ENCODE results near the gene ABHD17C. TPM values are rescaled to one million over a fixed set of nuclear protein-coding genes. Genes with fewer than 3 reads are reported as not detected.

Gene ABHD17C
- total RNA-seq, 6 experiments from 2014 or later = 2.0 to 5.5 (median 3.0) TPM

DNA sequence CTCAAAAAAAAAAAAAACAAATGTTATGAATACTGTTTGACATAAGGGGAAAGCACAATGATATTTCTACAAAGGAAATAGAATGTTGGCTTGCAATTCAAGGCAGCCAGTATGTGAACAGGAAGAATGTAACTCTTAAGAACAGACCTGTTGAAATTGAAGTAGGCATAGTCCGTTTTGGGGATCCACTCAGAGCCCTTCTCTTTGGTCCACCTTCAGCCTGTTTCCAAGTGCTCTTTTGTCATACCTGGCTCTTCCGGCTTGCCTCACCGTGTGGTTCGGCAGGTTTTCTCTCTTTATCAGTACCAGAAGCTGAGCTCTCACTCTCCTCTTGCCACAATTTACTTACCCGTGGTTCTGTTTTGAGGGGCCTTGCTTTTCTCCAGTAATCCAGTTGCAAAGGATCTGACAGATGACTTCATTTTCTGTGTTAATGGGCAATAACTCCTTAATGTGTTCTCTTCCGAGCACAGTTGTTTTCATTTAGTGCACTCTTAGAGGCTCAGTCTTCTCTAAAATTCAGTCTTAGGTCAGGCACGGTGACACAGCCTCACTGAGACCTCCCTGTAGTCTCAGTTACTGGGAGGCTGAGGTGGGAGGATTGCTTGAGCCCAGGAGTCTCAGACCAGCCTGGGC, 6.7 kb downstream of the ABHD17C start:
- no peak overlapping the region for H3K27ac ChIP-seq
- H3K4me1 ChIP-seq = peaks cover 0 to under 1% (median 0%) of the 10 kb centered on the region in 4 donors
- intact Hi-C loops (cut with DNase I) = no loop called here
- H3K36me3 ChIP-seq = no peaks in the 10 kb centered on the region
- H3K9me3 ChIP-seq = no peaks in the 10 kb centered on the region
- 87% methylated on average over 5 of the region's 7 CpGs for WGBS (ENCODE audit: insufficient coverage, low coverage, low lambda C conversion rate, missing lambda C conversion rate)
- TF ChIP-seq, protein P1, sequence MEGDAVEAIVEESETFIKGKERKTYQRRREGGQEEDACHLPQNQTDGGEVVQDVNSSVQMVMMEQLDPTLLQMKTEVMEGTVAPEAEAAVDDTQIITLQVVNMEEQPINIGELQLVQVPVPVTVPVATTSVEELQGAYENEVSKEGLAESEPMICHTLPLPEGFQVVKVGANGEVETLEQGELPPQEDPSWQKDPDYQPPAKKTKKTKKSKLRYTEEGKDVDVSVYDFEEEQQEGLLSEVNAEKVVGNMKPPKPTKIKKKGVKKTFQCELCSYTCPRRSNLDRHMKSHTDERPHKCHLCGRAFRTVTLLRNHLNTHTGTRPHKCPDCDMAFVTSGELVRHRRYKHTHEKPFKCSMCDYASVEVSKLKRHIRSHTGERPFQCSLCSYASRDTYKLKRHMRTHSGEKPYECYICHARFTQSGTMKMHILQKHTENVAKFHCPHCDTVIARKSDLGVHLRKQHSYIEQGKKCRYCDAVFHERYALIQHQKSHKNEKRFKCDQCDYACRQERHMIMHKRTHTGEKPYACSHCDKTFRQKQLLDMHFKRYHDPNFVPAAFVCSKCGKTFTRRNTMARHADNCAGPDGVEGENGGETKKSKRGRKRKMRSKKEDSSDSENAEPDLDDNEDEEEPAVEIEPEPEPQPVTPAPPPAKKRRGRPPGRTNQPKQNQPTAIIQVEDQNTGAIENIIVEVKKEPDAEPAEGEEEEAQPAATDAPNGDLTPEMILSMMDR (IDR thresholded peaks at IDR 0.05) = no peak
- TF ChIP-seq POLR2A (IDR thresholded peaks at IDR 0.05) = no peak
- DNase-seq = no peak
- H3K27me3 ChIP-seq = no peaks in the 10 kb centered on the region
- ATAC-seq = no peak
- no peak overlapping the region for H3K4me3 ChIP-seq

DNA sequence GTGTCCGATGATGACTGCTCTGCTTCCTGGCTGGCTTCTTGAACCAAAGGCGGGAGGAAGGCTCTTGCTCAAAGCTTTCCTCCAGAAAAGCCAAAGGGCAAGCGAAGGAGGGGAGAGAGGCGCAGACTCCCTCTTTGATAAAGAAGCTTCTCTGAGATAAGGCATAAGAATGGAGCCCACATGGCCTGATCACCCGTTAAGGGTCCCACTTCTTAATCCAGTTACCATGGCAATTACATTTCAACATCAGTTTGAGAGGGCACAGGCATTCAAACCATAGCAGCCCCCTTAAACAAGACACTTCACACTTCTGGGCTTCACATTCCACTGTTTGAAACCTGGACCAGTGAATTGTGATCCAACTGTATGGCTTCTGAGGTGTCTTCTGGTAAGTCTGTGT, 8.0 kb downstream of the ABHD17C start:
- Histone ChIP-seq H3K9me3 (no peaks in the 10 kb centered on the region), H3K4me3 (no peak overlapping the region), H3K27ac (no peak overlapping the region), H3K27me3 (no peaks in the 10 kb centered on the region), H3K4me1 (no peaks in the 10 kb centered on the region), H3K36me3 (no peaks in the 10 kb centered on the region)
- intact Hi-C loops (cut with DNase I) = no loop called here
- no peak for TF ChIP-seq POLR2A (IDR thresholded peaks at IDR 0.05)
- TF ChIP-seq, protein P1 (IDR thresholded peaks at IDR 0.05) = no peak
- 85% methylated on average over 5 of the region's 5 CpGs for WGBS (ENCODE audit: insufficient coverage, low coverage, low lambda C conversion rate, missing lambda C conversion rate)
- ATAC-seq (no peak), DNase-seq (no peak)

DNA sequence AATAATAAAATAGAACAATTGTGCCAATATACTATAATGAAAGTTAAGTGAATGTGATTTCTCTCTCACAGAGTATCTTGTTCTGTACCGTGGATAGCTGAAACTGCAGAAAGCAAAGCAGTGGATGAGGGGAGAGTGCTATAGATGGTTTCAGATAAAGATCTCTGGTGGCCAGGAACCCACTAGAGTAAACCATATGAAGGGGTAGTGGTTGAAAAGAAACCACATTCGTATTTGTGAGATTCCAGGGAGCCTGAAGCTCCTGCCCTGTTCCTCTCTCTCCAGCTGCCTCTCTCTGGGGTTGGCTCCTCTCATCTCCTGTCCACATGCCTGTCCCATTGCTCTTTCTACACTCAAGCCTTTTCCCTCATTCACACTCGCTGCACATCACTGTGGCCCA, 8.9 kb downstream of the ABHD17C start:
- WGBS (ENCODE audit: insufficient coverage, low coverage, low lambda C conversion rate, missing lambda C conversion rate) = 88% methylated on average over 2 of the region's 3 CpGs
- no peaks in the 10 kb centered on the region for H3K36me3 ChIP-seq
- TF ChIP-seq, protein P1 (IDR thresholded peaks at IDR 0.05) = no peak
- no peak for TF ChIP-seq POLR2A (IDR thresholded peaks at IDR 0.05)
- H3K4me1 ChIP-seq = no peaks in the 10 kb centered on the region
- no peak for DNase-seq
- H3K9me3 ChIP-seq = no peaks in the 10 kb centered on the region
- ATAC-seq = no peak
- no peaks in the 10 kb centered on the region for H3K27me3 ChIP-seq
- H3K4me3 ChIP-seq = no peak overlapping the region
- no peak overlapping the region for H3K27ac ChIP-seq
- intact Hi-C loops (cut with DNase I) = no loop called here

DNA sequence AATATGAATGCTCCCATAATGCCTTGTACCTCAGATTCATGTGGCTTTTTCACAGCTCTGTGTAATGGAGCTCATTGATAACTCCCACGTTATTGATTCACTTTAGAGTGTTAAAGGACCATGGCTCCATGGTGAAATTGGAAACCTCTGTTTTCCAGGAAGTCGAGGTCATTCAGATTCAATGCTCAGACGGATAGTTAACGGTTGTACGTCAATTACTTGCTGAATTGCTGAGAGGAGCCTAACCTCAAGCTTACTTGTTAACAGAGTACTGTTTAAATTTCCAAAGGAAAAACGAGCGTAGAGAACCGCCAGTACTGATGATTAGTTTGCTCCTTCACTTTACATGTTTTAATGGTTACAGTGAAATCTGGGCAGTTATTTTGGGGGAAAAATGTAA, 11.1 kb downstream of the ABHD17C start:
- WGBS (ENCODE audit: insufficient coverage, low coverage, low lambda C conversion rate, missing lambda C conversion rate) = 75% methylated on average over 8 of the region's 8 CpGs
- no peaks in the 10 kb centered on the region for H3K36me3 ChIP-seq
- intact Hi-C loops (cut with DNase I) = no loop called here
- ATAC-seq (no peak), DNase-seq (no peak)
- no peak overlapping the region for H3K4me3 ChIP-seq
- no peaks in the 10 kb centered on the region for H3K4me1 ChIP-seq
- no peaks in the 10 kb centered on the region for H3K9me3 ChIP-seq
- TF ChIP-seq, protein P1 (IDR thresholded peaks at IDR 0.05) = no peak
- no peak for TF ChIP-seq POLR2A (IDR thresholded peaks at IDR 0.05)
- no peaks in the 10 kb centered on the region for H3K27me3 ChIP-seq
- no peak overlapping the region for H3K27ac ChIP-seq

Measured in right lobe of liver (tissue), 6 donors.